ENCODE measurements around the gene GSG1L. TPM values are rescaled to one million over a fixed set of nuclear protein-coding genes. Genes with fewer than 3 reads are reported as not detected.

Gene GSG1L
- total and polyA plus RNA-seq, 2 of the 13 experiments (the other 11 are each of a cell fraction or from before 2014, with no cell fraction given), result not detected

DNA sequence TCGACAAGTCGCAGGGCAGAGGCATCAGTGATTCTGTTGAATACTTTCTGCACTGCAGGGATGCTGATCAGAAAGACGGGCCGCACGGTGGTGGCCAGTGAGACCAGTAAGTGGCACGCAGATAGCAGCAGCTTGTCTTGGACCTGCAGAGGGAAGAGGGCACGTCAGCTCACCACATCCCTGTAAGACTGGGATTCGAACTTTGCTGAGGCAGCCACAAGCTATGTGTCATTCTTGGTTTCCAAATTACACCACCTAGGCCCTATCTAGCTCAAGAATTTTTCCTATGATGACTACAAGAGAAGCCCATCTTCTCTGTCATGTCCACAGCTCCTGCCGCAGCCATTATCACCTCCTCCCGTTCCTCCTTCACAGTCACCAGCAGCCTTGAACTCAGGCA lies 49.4 kb upstream of the GSG1L start:
- in situ Hi-C loops (cut with HindIII; ENCODE audit: extremely low pct_ligation_motif_present, low pct_unique_long_range_greater_than_20kb), result no loop called here
- WGBS (ENCODE audit: low lambda C conversion rate), result 99% methylated on average over 9 of the region's 10 CpGs
- FAIRE-seq (no peak), ATAC-seq (no peak), DNase-seq (ENCODE audit: low spot score) (no peak)
- no peaks in the 10 kb centered on the region for H3K27me3 ChIP-seq (ENCODE audit: control insufficient read depth in 1 of 2, insufficient read depth in 2 of 2, low read length in 2 of 2)
- H3K79me2 ChIP-seq (ENCODE audit: insufficient read depth, low read length), result no peaks in the 10 kb centered on the region
- CTCF ChIA-PET (ENCODE audit: low intra/inter-chr PET ratio, low total read pairs), result no interaction called here
- BruUV-seq (replicated peaks), result no TSS peak
- TF ChIP-seq ZBTB40 (IDR thresholded peaks at IDR 0.05) (no peak), ZBTB40 (CRISPR knock-in tag; IDR thresholded peaks at IDR 0.05) (no peak), GPN1 (CRISPR knock-in tag; IDR thresholded peaks at IDR 0.05; ENCODE audit: borderline replicate concordance) (no peak), HDAC1 (CRISPR knock-in tag; IDR thresholded peaks at IDR 0.05) (no peak), NR2C2 (CRISPR knock-in tag; IDR thresholded peaks at IDR 0.05; ENCODE audit: borderline replicate concordance) (no peak), NFYB (CRISPR knock-in tag; IDR thresholded peaks at IDR 0.05) (no peak), ZNF652 (CRISPR knock-in tag; IDR thresholded peaks at IDR 0.05; ENCODE audit: borderline replicate concordance, low read depth) (no peak), RARA (CRISPR knock-in tag; IDR thresholded peaks at IDR 0.05) (no peak), ZBED4 (CRISPR knock-in tag; IDR thresholded peaks at IDR 0.05; ENCODE audit: borderline replicate concordance) (no peak), ARID2 (CRISPR knock-in tag; IDR thresholded peaks at IDR 0.05; ENCODE audit: borderline replicate concordance) (no peak)
- no peak overlapping the region for H3K27ac ChIP-seq (ENCODE audit: extremely low read length, insufficient read depth, low read length)
- H3K4me1 ChIP-seq (ENCODE audit: insufficient read depth, low read length), result no peaks in the 10 kb centered on the region
- POLR2A ChIA-PET, result no interaction called here
- H3K36me3 ChIP-seq (replicated peaks in 1 of 2; ENCODE audit: control insufficient read depth in 1 of 2, insufficient read depth in 2 of 2, low read length in 2 of 2), result peaks cover 32 to 81% of the 10 kb centered on the region in 2 experiments
- H3K4me3 ChIP-seq (replicated peaks in 1 of 3; ENCODE audit: insufficient read depth in 1 of 3, low read depth in 2 of 3, low read length in 3 of 3), result no peak overlapping the region
- intact Hi-C loops (cut with micrococcal nuclease; ENCODE audit: unreplicated experiment), result no loop called here
- no peak overlapping the region for H3K4me2 ChIP-seq (ENCODE audit: low read depth, low read length)
- H3K9me3 ChIP-seq (ENCODE audit: low read length), result no peaks in the 10 kb centered on the region
- no peak overlapping the region for H3K9ac ChIP-seq (ENCODE audit: insufficient read depth, low read depth, low read length)
- no peaks in the 10 kb centered on the region; the same call in 1 of the 2 replicates for H4K20me1 ChIP-seq (ENCODE audit: insufficient read depth, low read length)
- no peak overlapping the region for H2AFZ ChIP-seq (ENCODE audit: low read length)

All from HepG2 (cell line).